HG02970 (cell line): Measurements from ENCODE around the gene ARL15.

ENCODE experiments used
- ATAC-seq: cut with Tn5 transposase; IDR thresholded peaks from one replicate; pipeline ENCODE4 v1.9.1; 2021; ENCODE audit warnings: mild to moderate bottlenecking, moderate library complexity, moderate number of reproducible peaks; ENCODE audit not compliant: unreplicated experiment, low FRiP score

ARL15 gene

GRCh38 chr5:54315736-54316528 is 5.6 kb upstream of the ARL15 start:
- ATAC-seq = no peak

GRCh38 chr5:54313311-54314270 is 3.2 kb upstream of the ARL15 start:
- ATAC-seq = no peak

- ATAC-seq = no peak
Measured at GRCh38 chr5:54312499-54312898, 2.1 kb upstream of the ARL15 start.

- no peak for ATAC-seq
Measured at GRCh38 chr5:54311176-54311677, 854 bp upstream of the ARL15 start.

GRCh38 chr5:54309691-54310432 is 511 bp downstream of the ARL15 start:
- peak; percentile 3 for ATAC-seq

GRCh38 chr5:54309276-54309675 is 1.1 kb downstream of the ARL15 start:
- no peak for ATAC-seq

- ATAC-seq = no peak
Measured at GRCh38 chr5:54307583-54307982, 2.8 kb downstream of the ARL15 start.

GRCh38 chr5:54306893-54307292 is 3.5 kb downstream of the ARL15 start:
- no peak for ATAC-seq

- no peak for ATAC-seq
Measured at GRCh38 chr5:54305737-54306136, 4.6 kb downstream of the ARL15 start.

GRCh38 chr5:54304040-54304439 is 6.3 kb downstream of the ARL15 start:
- ATAC-seq = no peak

- ATAC-seq = no peak
Measured at GRCh38 chr5:54302267-54302687, 8.1 kb downstream of the ARL15 start.

- ATAC-seq = no peak
Measured at GRCh38 chr5:54301849-54302248, 8.5 kb downstream of the ARL15 start.

- no peak for ATAC-seq
Measured at GRCh38 chr5:54301220-54301619, 9.2 kb downstream of the ARL15 start.

GRCh38 chr5:54298947-54299346 is 11.4 kb downstream of the ARL15 start:
- no peak for ATAC-seq

- ATAC-seq = no peak
Measured at GRCh38 chr5:54296386-54296785, 14.0 kb downstream of the ARL15 start.

- no peak for ATAC-seq
Measured at GRCh38 chr5:54295651-54296276, 14.6 kb downstream of the ARL15 start.

- ATAC-seq = no peak
Measured at GRCh38 chr5:54294097-54294667, 16.2 kb downstream of the ARL15 start.

- no peak for ATAC-seq
Measured at GRCh38 chr5:54292866-54293265, 17.5 kb downstream of the ARL15 start.

GRCh38 chr5:54291498-54291897 is 18.9 kb downstream of the ARL15 start:
- no peak for ATAC-seq

GRCh38 chr5:54289769-54290168 is 20.6 kb downstream of the ARL15 start:
- ATAC-seq = no peak
